HG02571 (cell line): ENCODE measurements around the gene YPEL1.
"Not testable (repeated sequence)": the region's sequence is repeated elsewhere in the genome, so short reads cannot be mapped to it uniquely, and the experiment has no call there.

Source experiments
- ATAC-seq: cut with Tn5 transposase; IDR thresholded peaks from one replicate; pipeline ENCODE4 v1.9.1; 2021; ENCODE audit warnings: mild to moderate bottlenecking, moderate library complexity; ENCODE audit not compliant: unreplicated experiment

Gene YPEL1

GRCh38 chr22:21724496-21724895 is 11.1 kb downstream of the YPEL1 start:
- ATAC-seq, result not testable (repeated sequence)

- not testable (repeated sequence) for ATAC-seq
Observed at GRCh38 chr22:21721195-21721852, 14.3 kb downstream of the YPEL1 start.

DNA sequence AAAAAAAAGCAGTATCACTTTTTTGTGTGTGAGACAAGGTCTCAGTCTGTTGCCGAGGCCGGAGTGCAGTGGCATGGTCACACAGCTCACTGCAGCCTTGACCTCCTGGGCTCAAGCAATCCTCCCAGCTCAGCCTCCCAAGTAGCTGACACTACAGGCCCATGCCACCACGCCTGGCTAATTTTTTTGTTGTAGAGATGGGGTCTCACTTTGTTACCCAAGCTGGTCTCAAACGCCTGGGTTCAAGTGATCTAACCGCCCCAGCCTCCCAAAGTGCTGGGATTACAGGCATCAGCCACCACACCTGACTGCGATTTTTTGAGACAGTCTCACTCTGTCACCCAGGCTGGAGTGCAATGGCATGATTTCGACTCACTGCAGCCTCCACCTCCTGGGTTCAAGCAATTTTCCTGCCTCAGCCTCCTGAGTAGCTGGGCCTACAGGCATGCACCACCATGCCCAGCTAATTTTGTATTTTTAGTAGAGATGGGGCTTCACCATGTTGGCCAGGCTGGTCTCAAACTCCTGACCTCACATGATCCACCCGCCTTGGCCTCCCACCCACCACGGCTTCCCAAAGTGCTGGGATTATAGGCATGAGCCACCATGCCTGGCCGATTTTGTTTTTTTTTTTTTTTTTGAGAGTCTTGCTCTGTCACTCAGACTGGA is 15.3 kb downstream of the YPEL1 start:
- not testable (repeated sequence) for ATAC-seq

- no peak for ATAC-seq
Observed at GRCh38 chr22:21719024-21719423, 16.6 kb downstream of the YPEL1 start.

- ATAC-seq, result no peak
Observed at GRCh38 chr22:21718499-21718898, 17.1 kb downstream of the YPEL1 start.

- not testable (repeated sequence) for ATAC-seq
Observed at GRCh38 chr22:21716395-21717122, 19.0 kb downstream of the YPEL1 start.

GRCh38 chr22:21714786-21715185 is 20.8 kb downstream of the YPEL1 start:
- ATAC-seq, result no peak

DNA sequence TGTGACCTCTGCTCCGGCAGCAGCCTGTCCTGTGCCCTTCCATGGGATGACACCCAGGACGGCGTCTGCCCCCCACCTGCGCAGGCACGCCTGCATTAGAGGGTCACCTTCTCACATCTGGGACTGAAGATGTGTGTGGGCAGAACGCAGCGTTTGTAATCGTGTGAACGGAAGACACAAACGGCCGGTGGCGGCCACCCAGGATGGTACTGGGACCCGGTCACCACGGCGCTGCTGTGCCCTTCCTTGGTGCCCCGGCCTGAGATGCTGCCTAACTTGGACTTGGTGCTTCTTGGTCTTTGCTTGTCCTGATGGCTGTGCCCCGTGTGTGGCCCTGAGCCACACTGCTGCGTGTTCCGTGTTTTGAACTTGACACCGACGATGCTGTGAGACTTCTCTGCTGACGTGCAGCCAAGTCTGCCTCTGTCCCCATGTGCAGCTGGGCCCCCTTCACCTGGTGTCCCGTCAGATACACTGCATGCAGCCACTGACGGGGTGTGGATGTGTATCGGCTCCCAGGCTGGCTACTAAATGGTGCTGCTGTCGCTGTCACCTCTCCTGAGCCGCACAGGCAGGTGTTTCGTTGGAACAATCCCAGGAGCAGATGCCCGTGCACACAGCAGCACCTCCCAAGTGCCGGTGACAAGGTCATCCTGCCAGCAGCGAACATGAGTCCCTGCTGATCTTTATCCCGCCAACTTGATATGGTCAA is 21.4 kb downstream of the YPEL1 start:
- no peak for ATAC-seq

DNA sequence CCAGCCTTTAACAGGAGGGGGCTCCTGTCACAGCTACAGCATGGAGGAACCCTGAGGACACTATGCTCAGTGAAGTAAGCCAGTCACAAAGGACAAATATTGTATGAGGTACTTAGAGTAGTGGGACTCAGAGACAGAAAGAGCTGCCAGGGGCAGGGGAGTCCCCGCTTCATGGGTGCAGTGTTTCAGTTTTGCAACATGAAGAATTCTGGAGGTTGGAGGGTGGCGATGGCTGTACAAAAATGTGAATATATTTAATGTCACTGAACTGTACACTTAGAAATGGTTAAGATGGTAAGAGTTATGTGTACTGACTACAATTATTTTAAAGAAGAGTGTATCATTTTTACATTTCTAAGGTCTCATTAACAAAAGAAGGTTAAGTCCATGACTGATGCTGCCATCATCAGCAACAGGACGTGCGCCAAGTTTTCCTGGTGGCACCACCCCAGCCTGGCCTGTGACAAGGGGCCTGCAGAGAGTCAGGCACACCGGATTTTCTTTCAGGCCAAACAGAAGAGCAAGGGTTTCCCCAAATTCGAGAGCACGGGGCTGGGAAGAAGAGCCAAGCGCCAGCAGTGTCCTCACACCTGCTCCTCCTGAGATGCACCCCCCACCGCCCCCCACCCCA is 22.1 kb downstream of the YPEL1 start:
- no peak for ATAC-seq

GRCh38 chr22:21712751-21713427 is 22.7 kb downstream of the YPEL1 start:
- ATAC-seq, result no peak

DNA sequence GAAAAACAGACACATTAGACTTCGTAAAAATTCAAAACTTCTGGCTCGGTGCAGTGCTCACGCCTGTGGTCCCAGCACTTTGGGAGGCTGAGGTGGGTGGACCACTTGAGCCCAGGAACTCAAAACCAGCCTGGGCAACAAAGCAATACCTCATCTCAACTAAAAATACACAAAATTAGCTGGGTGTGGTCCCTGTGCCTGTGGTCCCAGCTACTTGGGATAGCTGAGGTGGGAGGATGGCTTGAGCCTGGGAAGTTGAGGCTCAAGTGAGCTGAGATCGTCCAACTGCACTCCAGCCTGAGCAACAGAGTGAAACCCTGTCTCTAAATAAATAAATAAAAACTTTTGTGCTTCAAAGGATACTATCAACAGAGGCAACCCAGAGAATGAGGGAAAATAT is 23.7 kb downstream of the YPEL1 start:
- no peak for ATAC-seq

GRCh38 chr22:21710156-21710555 is 25.4 kb downstream of the YPEL1 start:
- ATAC-seq, result no peak

GRCh38 chr22:21709688-21710087 is 25.9 kb downstream of the YPEL1 start:
- ATAC-seq, result no peak

GRCh38 chr22:21708960-21709359 is 26.6 kb downstream of the YPEL1 start:
- ATAC-seq, result no peak

- ATAC-seq, result no peak
Observed at GRCh38 chr22:21707677-21708076, 27.9 kb downstream of the YPEL1 start.

- ATAC-seq, result no peak
Observed at GRCh38 chr22:21703684-21704316, 31.8 kb downstream of the YPEL1 start.

DNA sequence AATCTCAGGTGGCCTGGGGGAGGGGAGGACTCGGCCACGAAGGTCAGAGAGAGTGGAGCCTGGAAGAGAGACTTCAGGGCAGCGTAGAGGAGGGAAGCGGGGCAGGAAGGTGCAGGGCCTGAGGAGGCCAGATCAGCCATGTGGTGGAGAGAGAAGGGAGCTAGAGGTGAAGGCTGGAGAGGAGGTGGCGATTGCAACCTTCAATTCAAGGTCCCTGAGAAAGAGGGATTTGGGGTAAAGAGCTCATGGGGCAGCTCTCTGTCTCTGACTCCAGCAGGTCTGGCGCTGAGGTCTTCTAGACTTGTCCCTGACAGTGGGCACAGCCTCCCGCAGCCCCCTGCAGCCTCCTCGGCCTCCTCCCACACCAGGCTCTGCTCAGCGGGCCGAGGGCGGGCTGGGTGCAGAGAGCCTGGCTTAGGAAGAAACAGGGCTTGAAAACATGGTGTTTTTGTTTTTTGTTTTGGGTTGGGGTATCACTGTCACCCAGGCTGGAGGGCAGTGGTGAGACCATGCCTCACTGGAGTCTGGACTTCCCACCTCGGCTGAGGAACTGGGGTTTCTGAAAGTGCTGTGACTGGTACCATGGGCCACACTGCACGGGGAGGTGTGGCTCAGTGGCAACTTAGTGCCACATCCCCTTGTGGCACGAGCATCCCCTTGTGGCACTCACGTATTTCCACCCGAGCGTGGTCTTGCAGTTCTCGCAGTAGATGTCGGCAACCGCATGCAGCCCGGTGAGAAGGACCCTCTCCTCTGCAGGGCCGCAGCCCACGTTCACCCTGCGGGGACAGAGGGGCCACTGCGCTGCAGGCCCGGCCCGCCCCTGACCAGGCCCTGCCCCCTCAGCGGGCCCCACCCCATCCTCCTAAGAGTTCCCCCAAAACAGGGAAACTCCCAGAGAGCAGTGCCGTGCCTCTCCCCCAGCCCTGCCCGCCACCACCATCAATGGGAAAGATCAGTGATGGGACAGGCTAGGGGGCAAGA is 32.6 kb downstream of the YPEL1 start:
- ATAC-seq, result no peak

- no peak for ATAC-seq
Observed at GRCh38 chr22:21702094-21702493, 33.5 kb downstream of the YPEL1 start.
